ENCODE measurements around the gene CHST9. TPM values are rescaled to one million over a fixed set of nuclear protein-coding genes. Genes with fewer than 3 reads are reported as not detected.
"Not testable (repeated sequence)": the region's sequence is repeated elsewhere in the genome, so short reads cannot be mapped to it uniquely, and the experiment has no call there.

CHST9 gene
- total RNA-seq, 2 donors from 2014 or later, result 0.44 to 1.0 TPM

DNA sequence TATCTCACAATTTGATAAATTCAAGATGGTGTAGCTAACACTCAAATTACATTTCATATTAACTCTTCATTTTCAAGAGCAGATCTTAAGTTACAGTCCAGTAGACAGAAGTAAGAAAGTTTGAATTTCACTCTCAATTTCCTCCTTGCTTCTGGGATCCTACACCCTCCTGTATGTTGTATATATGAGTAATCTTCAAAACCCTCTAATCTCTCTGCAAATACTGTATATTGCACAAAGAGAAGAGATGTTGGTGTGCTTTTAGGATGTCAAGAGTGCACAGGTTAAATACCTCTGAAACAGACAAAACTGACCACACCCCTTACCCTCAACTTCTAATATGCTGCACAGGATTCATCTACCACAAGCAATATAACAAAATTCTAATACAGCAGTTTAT is 6.7 kb downstream of the CHST9 start:
- DNase-seq (no peak), ATAC-seq (no peak)
- intact Hi-C loops (cut with DNase I), result no loop called here

GRCh38 chr18:27175914-27176313 is 9.2 kb downstream of the CHST9 start:
- intact Hi-C loops (cut with DNase I), result no loop called here
- DNase-seq, result no peak
- no peak for ATAC-seq

- intact Hi-C loops (cut with DNase I), result no loop called here
- DNase-seq (no peak), ATAC-seq (no peak)
These were observed 9.9 kb downstream of the CHST9 start for GRCh38 chr18:27175245-27175644.

- intact Hi-C loops (cut with DNase I), result no loop called here
- no peak for DNase-seq
- no peak for ATAC-seq
These were observed 13.1 kb downstream of the CHST9 start for GRCh38 chr18:27171993-27172392.

DNA sequence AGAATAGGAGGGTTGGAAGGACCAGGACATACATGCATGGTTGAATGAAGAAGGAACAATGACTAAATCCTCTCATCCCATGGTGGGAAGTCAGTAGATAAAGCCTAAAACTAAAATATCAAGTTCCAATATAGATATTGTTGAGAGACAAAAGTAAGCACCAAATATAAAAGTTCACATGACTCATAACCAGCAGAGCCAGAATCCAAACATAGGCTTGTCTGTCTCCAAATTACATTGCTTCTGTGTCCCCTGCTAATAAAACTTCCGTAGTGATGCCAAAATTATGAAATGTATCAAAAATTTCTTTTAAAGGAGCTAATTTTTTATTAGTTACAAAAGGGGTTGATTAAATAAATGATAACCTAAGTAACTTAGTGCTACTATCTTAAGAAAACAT is 19.7 kb downstream of the CHST9 start:
- intact Hi-C loops (cut with DNase I), result no loop called here
- no peak for DNase-seq

DNA sequence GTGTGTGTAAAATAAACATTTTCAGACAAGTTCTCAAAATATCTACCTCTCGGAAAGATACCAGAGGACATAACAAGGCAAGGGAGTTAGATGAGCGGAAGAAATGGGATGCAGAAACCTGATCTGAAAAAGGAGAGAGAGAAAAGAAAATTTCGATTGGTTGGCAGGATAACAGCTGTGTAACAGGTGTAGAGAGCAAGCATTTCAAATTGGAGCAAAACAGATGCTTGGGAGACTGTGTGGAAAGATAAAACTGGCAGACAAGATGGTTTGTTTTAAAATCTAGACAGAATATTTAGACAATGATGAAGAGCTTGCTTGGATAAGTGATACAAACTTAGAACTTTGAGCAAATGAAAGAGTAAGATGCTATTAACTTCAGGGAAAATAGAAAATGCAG is 20.2 kb downstream of the CHST9 start:
- peak in 1 of 2 donors; percentile 59 for ATAC-seq
- DNase-seq, result no peak
- intact Hi-C loops (cut with DNase I), result no loop called here

More for the DNA sequence above, 19.7 kb downstream of the CHST9 start:
- peak in 1 of 2 donors; percentile 74 for ATAC-seq

GRCh38 chr18:27163197-27163716 is 21.9 kb downstream of the CHST9 start:
- DNase-seq; ATAC-seq; intact Hi-C loops (cut with DNase I): not testable (repeated sequence)

- not testable (repeated sequence) for DNase-seq, ATAC-seq
- intact Hi-C loops (cut with DNase I), result loop anchor here in 1 of 2 donors (10.0 kb wide), 1 partner anchor 84 kb away; no protein-coding TSS in a partner anchor
These were observed 35.9 kb downstream of the CHST9 start for GRCh38 chr18:27149240-27149639.

DNA sequence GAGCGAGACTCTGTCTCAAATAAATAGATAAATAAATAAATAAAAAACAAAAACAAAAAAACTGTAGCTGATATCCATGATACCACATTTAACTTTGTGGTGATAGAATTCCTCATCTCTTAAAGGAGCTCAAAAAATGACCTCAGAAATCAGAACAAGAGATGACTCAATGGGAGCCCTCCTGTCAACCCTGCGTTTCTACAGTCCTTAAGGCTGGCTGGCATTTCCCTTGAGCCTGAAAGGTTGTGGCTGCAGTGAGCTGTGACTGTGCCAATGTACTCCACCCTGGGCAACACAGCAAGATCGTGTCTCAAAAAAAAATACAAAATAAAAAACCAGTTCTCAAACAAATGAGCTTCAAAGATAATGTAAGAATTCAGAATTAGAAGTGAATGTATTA is 40.4 kb downstream of the CHST9 start:
- no peak for ATAC-seq
- intact Hi-C loops (cut with DNase I), result loop anchor here in 1 of 2 donors (10.0 kb wide), 1 partner anchor 80 kb away; no protein-coding TSS in a partner anchor
- no peak for DNase-seq

GRCh38 chr18:27143580-27144287 is 41.4 kb downstream of the CHST9 start:
- ATAC-seq, result peak; percentile 65 to 88
- peak; percentile 41 for DNase-seq
- intact Hi-C loops (cut with DNase I), result loop anchor here in 1 of 2 donors (10.0 kb wide), 1 partner anchor 79 kb away; no protein-coding TSS in a partner anchor

DNA sequence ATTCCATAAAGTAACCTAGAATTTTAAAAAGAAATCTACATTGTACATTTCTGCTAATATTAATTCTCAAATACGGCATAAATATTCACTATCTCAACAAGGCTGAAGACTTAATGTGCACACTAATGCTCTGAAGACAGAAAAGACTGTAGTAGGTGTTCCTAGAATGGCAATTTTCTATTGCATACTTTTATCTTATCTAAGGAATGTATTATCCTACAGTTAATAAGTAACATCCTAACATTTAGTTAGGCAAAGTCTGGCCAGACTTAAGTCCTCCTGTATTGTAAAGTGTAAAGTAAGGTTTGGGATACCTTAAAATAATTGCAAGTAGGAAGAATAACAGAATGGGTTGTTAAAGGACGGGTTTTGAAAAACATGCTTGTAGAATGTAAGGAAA is 42.2 kb downstream of the CHST9 start:
- intact Hi-C loops (cut with DNase I), result loop anchor here in 1 of 2 donors (10.0 kb wide), 1 partner anchor 78 kb away; no protein-coding TSS in a partner anchor
- ATAC-seq, result no peak
- no peak for DNase-seq

DNA sequence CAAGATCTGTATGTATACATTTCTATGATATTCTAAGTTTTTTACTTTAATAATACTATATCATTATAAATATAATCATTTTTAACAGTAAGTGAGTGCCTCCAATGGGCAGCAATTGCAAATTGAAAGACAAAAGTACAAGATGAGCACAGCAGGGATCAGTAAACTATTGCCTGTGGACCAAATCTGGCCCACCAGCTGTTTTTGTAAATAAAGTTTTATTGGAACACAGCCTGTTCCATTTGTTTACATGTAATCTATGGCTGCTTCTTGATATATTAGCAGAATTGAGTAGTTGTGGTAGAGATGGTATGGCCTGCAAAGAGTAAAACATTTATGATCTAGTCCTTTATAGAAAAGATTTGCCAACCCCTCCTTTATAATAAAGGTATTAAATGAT is 43.2 kb downstream of the CHST9 start:
- ATAC-seq, result no peak
- intact Hi-C loops (cut with DNase I), result loop anchor here in 1 of 2 donors (10.0 kb wide), 1 partner anchor 77 kb away; no protein-coding TSS in a partner anchor
- DNase-seq, result no peak

- DNase-seq (no peak), ATAC-seq (no peak)
These were observed 47.0 kb downstream of the CHST9 start for GRCh38 chr18:27138079-27138478.

GRCh38 chr18:27136208-27136535 is 48.9 kb downstream of the CHST9 start:
- ATAC-seq, result no peak

More at GRCh38 chr18:27138079-27138478, 47.0 kb downstream of the CHST9 start:
- intact Hi-C loops (cut with DNase I), result no loop called here

GRCh38 chr18:27135504-27136207 is 49.5 kb downstream of the CHST9 start:
- no peak for ATAC-seq
- intact Hi-C loops (cut with DNase I), result no loop called here
- DNase-seq, result no peak

More at GRCh38 chr18:27136208-27136535, 48.9 kb downstream of the CHST9 start:
- intact Hi-C loops (cut with DNase I), result no loop called here
- DNase-seq, result no peak

GRCh38 chr18:27130065-27130630 is 55.0 kb downstream of the CHST9 start:
- DNase-seq (no peak), ATAC-seq (no peak)
- intact Hi-C loops (cut with DNase I), result no loop called here

GRCh38 chr18:27124196-27124595 is 60.9 kb downstream of the CHST9 start:
- no peak for ATAC-seq
- intact Hi-C loops (cut with DNase I), result no loop called here
- DNase-seq, result no peak

DNA sequence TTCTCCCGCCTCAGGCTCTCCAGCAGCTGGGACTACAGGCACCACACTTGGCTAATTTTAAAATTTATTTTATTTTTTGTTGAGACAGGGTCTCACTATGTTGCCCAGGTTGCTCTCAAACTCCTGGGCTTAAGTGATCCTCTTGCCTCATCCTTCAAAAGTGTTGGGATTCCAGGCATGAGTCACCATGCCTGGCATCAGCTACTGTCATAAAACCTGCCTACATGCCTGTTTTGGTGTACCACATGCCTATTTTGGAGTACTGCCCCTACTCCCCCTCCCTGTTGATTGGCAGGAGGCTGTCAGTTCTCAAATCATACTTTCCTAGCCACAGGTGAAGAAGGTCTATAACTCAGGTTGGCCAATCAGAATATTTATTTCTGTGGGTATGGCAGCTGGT is 64.0 kb downstream of the CHST9 start:
- ATAC-seq (no peak), DNase-seq (no peak)
- intact Hi-C loops (cut with DNase I), result no loop called here

- intact Hi-C loops (cut with DNase I), result no loop called here
- ATAC-seq, result no peak
- DNase-seq, result no peak
These were observed 64.9 kb downstream of the CHST9 start for GRCh38 chr18:27120246-27120645.

- ATAC-seq (no peak), DNase-seq (no peak)
- intact Hi-C loops (cut with DNase I), result no loop called here
These were observed 66.1 kb downstream of the CHST9 start for GRCh38 chr18:27118973-27119372.

Data from left cardiac atrium (tissue), 4 donors.